Measurements from ENCODE around the gene FAM171A1.

DNA sequence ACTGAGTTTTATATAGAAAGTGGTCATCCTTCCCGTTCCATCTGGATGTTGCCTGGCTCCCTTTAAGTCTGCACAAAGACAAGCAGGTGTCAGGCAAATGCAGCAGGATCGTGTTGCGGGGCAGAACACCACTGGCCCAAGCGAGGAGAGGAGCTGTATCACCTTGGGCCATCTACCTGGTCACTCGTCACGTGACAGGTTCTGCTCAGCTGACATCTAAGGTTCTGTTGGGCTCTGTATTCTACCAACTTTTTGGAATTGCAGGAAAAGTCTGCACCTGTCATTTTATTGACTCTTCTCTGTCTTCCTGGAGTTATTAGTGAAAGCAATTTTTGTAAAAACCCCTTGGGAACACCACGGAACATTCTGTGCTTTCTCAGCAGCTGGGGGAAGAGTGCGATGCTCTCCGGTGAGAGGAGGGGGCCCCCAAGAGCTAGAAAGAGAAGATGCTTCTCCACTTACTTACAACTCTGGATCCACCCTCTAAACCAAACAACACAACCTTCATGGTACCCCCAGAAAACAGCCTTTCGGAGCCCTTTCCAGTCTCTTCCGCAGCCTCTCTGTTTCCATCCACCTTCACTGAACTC is 119.2 kb downstream of the FAM171A1 start:
- TF ChIP-seq, protein P1, sequence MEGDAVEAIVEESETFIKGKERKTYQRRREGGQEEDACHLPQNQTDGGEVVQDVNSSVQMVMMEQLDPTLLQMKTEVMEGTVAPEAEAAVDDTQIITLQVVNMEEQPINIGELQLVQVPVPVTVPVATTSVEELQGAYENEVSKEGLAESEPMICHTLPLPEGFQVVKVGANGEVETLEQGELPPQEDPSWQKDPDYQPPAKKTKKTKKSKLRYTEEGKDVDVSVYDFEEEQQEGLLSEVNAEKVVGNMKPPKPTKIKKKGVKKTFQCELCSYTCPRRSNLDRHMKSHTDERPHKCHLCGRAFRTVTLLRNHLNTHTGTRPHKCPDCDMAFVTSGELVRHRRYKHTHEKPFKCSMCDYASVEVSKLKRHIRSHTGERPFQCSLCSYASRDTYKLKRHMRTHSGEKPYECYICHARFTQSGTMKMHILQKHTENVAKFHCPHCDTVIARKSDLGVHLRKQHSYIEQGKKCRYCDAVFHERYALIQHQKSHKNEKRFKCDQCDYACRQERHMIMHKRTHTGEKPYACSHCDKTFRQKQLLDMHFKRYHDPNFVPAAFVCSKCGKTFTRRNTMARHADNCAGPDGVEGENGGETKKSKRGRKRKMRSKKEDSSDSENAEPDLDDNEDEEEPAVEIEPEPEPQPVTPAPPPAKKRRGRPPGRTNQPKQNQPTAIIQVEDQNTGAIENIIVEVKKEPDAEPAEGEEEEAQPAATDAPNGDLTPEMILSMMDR (IDR thresholded peaks at IDR 0.05): no peak
- TF ChIP-seq EZH2 (IDR thresholded peaks at IDR 0.05; ENCODE audit: borderline replicate concordance, insufficient read depth, low read depth, low read length, poor library complexity, severe bottlenecking): no peak
